ENCODE measurements around the gene CDCP1. TPM values are rescaled to one million over a fixed set of nuclear protein-coding genes. Genes with fewer than 3 reads are reported as not detected.

Gene CDCP1
- total RNA-seq, 4 donors from 2014 or later, result 2.5 to 4.9 (median 4.2) TPM

DNA sequence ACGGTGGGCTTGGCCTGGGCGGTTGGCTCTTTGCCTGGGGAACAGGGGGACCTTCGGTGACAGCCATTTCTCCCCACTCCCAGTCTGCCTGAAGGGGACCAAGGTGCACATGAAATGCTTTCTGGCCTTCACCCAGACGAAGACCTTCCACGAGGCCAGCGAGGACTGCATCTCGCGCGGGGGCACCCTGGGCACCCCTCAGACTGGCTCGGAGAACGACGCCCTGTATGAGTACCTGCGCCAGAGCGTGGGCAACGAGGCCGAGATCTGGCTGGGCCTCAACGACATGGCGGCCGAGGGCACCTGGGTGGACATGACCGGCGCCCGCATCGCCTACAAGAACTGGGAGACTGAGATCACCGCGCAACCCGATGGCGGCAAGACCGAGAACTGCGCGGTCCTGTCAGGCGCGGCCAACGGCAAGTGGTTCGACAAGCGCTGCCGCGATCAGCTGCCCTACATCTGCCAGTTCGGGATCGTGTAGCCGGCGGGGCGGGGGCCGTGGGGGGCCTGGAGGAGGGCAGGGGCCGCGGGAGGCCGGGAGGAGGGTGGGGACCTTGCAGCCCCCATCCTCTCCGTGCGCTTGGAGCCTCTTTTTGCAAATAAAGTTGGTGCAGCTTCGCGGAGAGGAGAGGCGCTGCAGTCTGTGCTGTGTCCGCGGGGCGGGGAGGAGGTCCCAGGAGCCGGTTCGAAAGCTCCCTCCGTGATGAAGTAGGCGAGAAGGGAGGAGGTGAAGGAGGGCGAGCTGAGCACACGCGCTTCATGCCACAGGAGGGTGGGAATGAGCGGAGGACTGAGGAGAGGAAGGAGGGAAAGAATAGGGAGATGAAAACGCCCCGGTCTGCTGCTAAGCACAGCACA is 110.5 kb downstream of the CDCP1 start:
- peak overlapping the region in 3 of 4 donors; percentile 76 to 81 (median 77) for H3K27ac ChIP-seq
- 0 to 2% methylated on average over 2 to 6 of the region's 64 CpGs for WGBS, 2 donors (ENCODE audit: low coverage in 1 of 2)
- TF ChIP-seq POLR2AphosphoS5 (IDR thresholded peaks at IDR 0.05), result no peak
- TF ChIP-seq, protein P1, sequence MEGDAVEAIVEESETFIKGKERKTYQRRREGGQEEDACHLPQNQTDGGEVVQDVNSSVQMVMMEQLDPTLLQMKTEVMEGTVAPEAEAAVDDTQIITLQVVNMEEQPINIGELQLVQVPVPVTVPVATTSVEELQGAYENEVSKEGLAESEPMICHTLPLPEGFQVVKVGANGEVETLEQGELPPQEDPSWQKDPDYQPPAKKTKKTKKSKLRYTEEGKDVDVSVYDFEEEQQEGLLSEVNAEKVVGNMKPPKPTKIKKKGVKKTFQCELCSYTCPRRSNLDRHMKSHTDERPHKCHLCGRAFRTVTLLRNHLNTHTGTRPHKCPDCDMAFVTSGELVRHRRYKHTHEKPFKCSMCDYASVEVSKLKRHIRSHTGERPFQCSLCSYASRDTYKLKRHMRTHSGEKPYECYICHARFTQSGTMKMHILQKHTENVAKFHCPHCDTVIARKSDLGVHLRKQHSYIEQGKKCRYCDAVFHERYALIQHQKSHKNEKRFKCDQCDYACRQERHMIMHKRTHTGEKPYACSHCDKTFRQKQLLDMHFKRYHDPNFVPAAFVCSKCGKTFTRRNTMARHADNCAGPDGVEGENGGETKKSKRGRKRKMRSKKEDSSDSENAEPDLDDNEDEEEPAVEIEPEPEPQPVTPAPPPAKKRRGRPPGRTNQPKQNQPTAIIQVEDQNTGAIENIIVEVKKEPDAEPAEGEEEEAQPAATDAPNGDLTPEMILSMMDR (IDR thresholded peaks at IDR 0.05), result peak in 2 of 4 experiments; percentile 23 to 26
- H3K4me3 ChIP-seq, result peak overlapping the region; percentile 11 to 48
- ATAC-seq, result peak; percentile 32
- H3K4me1 ChIP-seq, result peaks cover 0 to 56% (median 25%) of the 10 kb centered on the region in 3 donors
- no peaks in the 10 kb centered on the region for H3K27me3 ChIP-seq
- H3K9me3 ChIP-seq, result no peaks in the 10 kb centered on the region
- peaks cover 0 to 21% of the 10 kb centered on the region in 2 donors for H3K36me3 ChIP-seq

DNA sequence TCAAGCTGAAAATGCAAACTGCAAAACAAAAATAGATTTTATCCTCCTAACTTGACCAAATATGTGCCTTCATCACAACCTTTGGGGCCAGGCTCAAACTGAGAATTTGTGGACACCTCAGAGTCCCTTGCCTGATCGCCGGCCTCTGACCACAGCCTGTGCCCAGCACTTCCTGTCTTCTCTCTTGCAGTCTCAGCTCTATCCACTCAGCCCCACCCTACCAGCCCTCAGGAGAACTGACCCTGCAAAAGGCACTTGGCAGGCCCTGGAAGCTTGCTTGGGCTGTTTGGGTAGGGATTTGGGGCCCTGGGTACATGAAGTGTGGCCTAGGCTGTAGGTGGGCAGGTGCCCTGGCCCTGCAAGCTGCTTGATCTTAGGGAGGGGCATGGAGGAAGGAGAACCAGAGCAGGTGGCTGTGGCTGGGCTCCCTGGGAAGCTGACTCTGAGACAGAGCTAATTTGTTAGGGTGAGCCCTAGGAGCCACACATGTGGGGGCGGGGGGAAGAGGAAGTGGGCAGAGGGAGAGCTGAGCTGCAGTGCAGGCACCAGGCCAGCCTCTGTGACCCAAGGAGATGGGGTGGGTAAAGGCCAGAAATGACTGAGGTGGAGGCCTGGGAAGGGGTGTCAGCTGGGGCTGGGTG is 111.4 kb downstream of the CDCP1 start:
- 66% methylated on average over 2 of the region's 3 CpGs; no CpG with 5 or more reads in 1 of the 2 donors for WGBS, 2 donors (ENCODE audit: low coverage in 1 of 2)
- H3K36me3 ChIP-seq, result peaks cover 0 to 21% of the 10 kb centered on the region in 2 donors
- TF ChIP-seq EP300 (IDR thresholded peaks at IDR 0.05) (no peak), POLR2A (IDR thresholded peaks at IDR 0.05) (no peak), POLR2AphosphoS5 (IDR thresholded peaks at IDR 0.05) (no peak)
- TF ChIP-seq, protein P1 (IDR thresholded peaks at IDR 0.05), result no peak
- H3K4me3 ChIP-seq, result no peak overlapping the region
- H3K9me3 ChIP-seq, result no peaks in the 10 kb centered on the region
- ATAC-seq, result peak; percentile 44
- peaks cover 0 to 56% (median 27%) of the 10 kb centered on the region in 3 donors for H3K4me1 ChIP-seq
- H3K27ac ChIP-seq, result peak overlapping the region; percentile 3 to 81 (median 76)
- H3K27me3 ChIP-seq, result no peaks in the 10 kb centered on the region

DNA sequence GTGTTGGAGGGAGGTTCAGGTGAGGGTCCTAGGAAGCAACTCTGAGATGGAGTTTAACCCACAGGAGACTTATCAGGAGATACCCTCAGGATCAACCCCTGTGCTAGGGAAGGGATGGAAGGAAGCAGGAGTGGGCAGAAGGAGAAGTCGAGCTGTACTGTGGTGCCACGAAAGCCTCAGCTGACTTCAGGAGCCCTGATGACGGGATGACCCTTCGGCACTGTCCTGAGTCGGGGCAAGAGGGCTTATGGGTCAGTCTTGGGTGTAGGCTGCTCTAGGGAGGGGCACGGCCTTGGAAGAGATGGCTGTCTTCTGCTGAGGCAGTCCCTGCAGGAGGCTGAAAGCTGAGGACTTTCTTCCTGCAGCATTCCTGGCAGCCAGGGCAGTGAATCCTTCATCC is 112.4 kb downstream of the CDCP1 start:
- H3K27ac ChIP-seq, result peak overlapping the region in 3 of 4 donors; percentile 76 to 81 (median 77)
- ATAC-seq, result no peak
- 67 to 100% methylated on average over 2 to 5 of the region's 6 CpGs for WGBS, 2 donors (ENCODE audit: low coverage in 1 of 2)
- no peak for TF ChIP-seq POLR2A (IDR thresholded peaks at IDR 0.05)
- no peak for TF ChIP-seq POLR2AphosphoS5 (IDR thresholded peaks at IDR 0.05)
- TF ChIP-seq EP300 (IDR thresholded peaks at IDR 0.05), result no peak
- TF ChIP-seq, protein P1 (IDR thresholded peaks at IDR 0.05), result no peak
- H3K27me3 ChIP-seq, result no peaks in the 10 kb centered on the region
- H3K9me3 ChIP-seq, result no peaks in the 10 kb centered on the region
- no peak overlapping the region for H3K4me3 ChIP-seq
- peaks cover 0 to 21% of the 10 kb centered on the region in 2 donors for H3K36me3 ChIP-seq
- peaks cover 0 to 66% (median 35%) of the 10 kb centered on the region in 3 donors for H3K4me1 ChIP-seq

Small RNAs within 50 kb of the gene (small RNA-seq; reads per million reads assigned to genes)
- 0 reads per million in 4 donors for gene RNU5B-3P

Other genes starting within 250 kb of the CDCP1 start
- 10 to 100 TPM; 66.6 to 91.2 (median 78.5) TPM for gene ZDHHC3, start 170.2 kb downstream of the CDCP1 start, total RNA-seq
- 10 to 100 TPM; 40.6 to 52.8 (median 46.0) TPM for gene EXOSC7, start 170.1 kb downstream of the CDCP1 start, total RNA-seq
- gene CLEC3B, start 120.1 kb downstream of the CDCP1 start, total RNA-seq, result 100 to 1,000 TPM in 1 of 4 donors, 10 to 100 TPM in 3; 20.4 to 127 (median 77.6) TPM
- gene TMEM158, start 79.9 kb upstream of the CDCP1 start, total RNA-seq, result 1 to 10 TPM; 3.1 to 8.5 (median 5.3) TPM
- gene LARS2, start 242.2 kb upstream of the CDCP1 start, total RNA-seq, result 10 to 100 TPM; 10.1 to 20.2 (median 15.4) TPM

All from gastroesophageal sphincter (tissue), 4 donors.